SK-N-MC (cell line): ENCODE measurements around the gene SYN1.

ENCODE experiments used
- EZH2 ChIP-seq: fragments of 200-600 bp; sonication (generic); IDR thresholded peaks from one replicate; pipeline ENCODE4 v1.6.1; 2017; ENCODE audit warnings: antibody characterized with exemption
- FOXP2 ChIP-seq: optimal IDR thresholded peaks from 2 replicates; pipeline ENCODE3; 2011; ENCODE audit warnings: mild to moderate bottlenecking, moderate library complexity; ENCODE audit not compliant: insufficient read depth; ENCODE audit errors: extremely low read length, control extremely low read depth
- POLR2AphosphoS5 ChIP-seq: IDR thresholded peaks from 2 replicates; pipeline ENCODE4 v1.6.1; 2012; ENCODE audit warnings: mild to moderate bottlenecking, low read depth, low read length, borderline replicate concordance

GRCh38 chrX:47648376-47648775 lies 28.7 kb upstream of the SYN1 start:
- TF ChIP-seq EZH2, result no peak
- no peak for TF ChIP-seq POLR2AphosphoS5
- TF ChIP-seq FOXP2, result no peak
